Stimulated activated CD8-positive, alpha-beta memory T cell treated with anti-CD3 and anti-CD28 coated beads, Interleukin-7, amount 100 ng/mL, for 1 hour (primary cell): ENCODE measurements around the gene FLOT1.
A peak's percentile ranks its signal among the peaks of the same experiment; 100 is the strongest.
"Not testable (repeated sequence)": the region's sequence is repeated elsewhere in the genome, so short reads cannot be mapped to it uniquely, and the experiment has no call there.

ENCODE experiments used
- DNase-seq, 2 donors: peaks; one replicate each; pipeline ENCODE4 v3.0.0-alpha.2; 2020; ENCODE audit warnings: low read depth in 2 of 2

Gene FLOT1

GRCh38 chr6:30747300-30747687, 4.8 kb upstream of the FLOT1 start:
- DNase-seq, result no peak

- no peak for DNase-seq
These were observed 1.7 kb upstream of the FLOT1 start, which contains the start of gene IER3 for GRCh38 chr6:30744054-30744805. TSS of gene IER3 (minus strand) at chr6:30744547. CDS start at chr6:30744518, 29 bp downstream.

- no peak for DNase-seq
These were observed 889 bp upstream of the FLOT1 start for GRCh38 chr6:30743099-30744053.

GRCh38 chr6:30741789-30742315, 635 bp downstream of the FLOT1 start:
- no peak for DNase-seq

GRCh38 chr6:30741063-30741779, 1.3 kb downstream of the FLOT1 start:
- DNase-seq, result no peak

GRCh38 chr6:30740540-30740870, 2.0 kb downstream of the FLOT1 start:
- no peak for DNase-seq

- DNase-seq, result no peak
These were observed 4.0 kb downstream of the FLOT1 start for GRCh38 chr6:30738532-30738931.

- no peak for DNase-seq
These were observed 6.7 kb downstream of the FLOT1 start for GRCh38 chr6:30735668-30736314.

- no peak for DNase-seq
These were observed 10.1 kb downstream of the FLOT1 start for GRCh38 chr6:30732237-30732943.

- DNase-seq, result peak; percentile 56 to 60
These were observed 11.7 kb downstream of the FLOT1 start for GRCh38 chr6:30730601-30731435.

GRCh38 chr6:30727920-30728553, 14.4 kb downstream of the FLOT1 start:
- DNase-seq, result no peak

GRCh38 chr6:30726506-30727413, 15.7 kb downstream of the FLOT1 start:
- DNase-seq, result no peak

GRCh38 chr6:30725713-30726505, 16.6 kb downstream of the FLOT1 start:
- DNase-seq, result no peak

GRCh38 chr6:30724906-30725667, 17.4 kb downstream of the FLOT1 start:
- DNase-seq, result no peak

- DNase-seq, result not testable (repeated sequence)
These were observed 18.4 kb downstream of the FLOT1 start for GRCh38 chr6:30723843-30724741.
